ENCODE data around the gene GUK1.

The GUK1 gene

DNA sequence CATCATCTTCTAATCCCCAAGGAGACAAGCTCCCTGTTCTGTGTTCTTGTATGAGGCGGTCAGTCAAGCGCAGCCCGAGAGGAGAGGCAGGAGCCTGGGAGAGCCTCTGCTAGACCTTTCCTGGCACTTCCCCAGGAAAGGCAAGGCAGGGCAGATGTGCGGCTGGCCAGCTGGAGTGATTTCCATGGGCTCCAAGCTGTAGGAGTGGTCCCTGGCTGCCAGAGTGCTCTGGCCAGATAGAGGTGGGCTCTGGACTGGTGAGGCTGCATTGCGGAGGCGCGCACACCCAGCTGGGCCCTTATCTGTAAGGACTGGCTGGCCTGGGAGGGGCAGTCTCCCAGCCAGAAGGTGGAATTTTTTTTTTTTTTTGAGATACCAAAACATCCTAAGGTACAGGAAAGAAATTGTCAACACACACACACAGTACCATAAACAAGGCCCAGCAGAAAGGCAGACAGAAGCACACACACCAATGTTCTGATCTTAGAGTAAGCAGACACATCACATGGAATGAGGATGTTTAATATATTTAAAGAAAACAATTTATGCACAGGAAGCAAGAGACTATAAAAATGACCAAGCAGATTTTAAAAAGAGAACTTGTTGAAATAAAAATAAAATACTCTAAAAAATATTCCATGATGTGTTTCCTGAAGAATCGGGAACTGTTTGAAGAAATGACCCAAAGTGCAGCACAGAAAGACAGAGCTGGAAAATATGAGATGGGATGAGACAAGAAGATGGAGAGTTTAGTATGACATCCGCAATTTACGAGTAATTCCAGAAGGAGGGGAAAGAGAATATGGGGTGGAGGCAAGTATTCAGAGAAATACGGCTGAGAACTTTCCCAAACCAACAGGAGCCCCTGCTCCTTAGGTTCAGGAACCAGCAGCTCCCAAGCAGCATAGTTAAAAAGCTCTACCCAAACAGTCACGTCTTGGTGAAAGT, 38.9 kb downstream of the GUK1 start:
- DNase-seq (ENCODE audit: low read depth): no peak
- H3K4me3 ChIP-seq (ENCODE audit: low read depth, low read length): no peak overlapping the region
- TF ChIP-seq, protein P1, sequence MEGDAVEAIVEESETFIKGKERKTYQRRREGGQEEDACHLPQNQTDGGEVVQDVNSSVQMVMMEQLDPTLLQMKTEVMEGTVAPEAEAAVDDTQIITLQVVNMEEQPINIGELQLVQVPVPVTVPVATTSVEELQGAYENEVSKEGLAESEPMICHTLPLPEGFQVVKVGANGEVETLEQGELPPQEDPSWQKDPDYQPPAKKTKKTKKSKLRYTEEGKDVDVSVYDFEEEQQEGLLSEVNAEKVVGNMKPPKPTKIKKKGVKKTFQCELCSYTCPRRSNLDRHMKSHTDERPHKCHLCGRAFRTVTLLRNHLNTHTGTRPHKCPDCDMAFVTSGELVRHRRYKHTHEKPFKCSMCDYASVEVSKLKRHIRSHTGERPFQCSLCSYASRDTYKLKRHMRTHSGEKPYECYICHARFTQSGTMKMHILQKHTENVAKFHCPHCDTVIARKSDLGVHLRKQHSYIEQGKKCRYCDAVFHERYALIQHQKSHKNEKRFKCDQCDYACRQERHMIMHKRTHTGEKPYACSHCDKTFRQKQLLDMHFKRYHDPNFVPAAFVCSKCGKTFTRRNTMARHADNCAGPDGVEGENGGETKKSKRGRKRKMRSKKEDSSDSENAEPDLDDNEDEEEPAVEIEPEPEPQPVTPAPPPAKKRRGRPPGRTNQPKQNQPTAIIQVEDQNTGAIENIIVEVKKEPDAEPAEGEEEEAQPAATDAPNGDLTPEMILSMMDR (IDR thresholded peaks at IDR 0.05; ENCODE audit: insufficient read depth, low read depth, low read length, missing control alignments): no peak

DNA sequence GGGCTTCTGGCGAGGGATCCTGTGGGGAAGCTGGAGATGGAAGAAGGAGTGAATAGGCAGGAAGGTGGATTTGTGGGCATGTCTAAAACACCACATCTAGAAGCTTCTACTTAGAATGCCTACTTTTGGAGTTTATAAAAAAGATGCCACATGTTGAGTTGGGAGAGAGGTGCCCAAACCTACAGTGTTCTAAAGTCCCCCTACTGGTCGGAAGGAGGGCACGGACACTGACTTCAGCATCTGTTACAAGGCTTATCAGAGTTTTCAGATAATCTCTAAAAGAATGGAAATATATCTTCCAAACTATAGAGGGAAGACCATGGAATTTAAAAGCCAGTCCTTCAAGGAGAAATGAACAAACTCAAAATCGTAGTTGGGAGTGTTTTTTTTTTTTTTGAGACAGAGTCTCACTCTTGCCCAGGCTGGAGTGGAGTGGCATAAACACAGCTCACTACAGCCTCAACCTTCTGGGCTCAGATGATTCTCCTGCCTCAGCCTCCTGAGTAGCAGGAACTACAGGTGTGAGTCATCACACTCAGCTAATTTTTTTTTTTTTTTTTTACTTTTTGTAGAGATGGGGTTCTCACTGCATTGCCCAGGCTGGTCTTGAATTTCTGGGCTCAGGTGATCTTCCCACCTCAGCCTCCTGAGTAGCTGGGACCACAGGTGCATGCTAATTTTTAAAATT, 40.3 kb downstream of the GUK1 start:
- no peak overlapping the region for H3K4me3 ChIP-seq (ENCODE audit: low read depth, low read length)
- DNase-seq (ENCODE audit: low read depth): no peak
- TF ChIP-seq, protein P1 (IDR thresholded peaks at IDR 0.05; ENCODE audit: insufficient read depth, low read depth, low read length, missing control alignments): peak; percentile 14

DNA sequence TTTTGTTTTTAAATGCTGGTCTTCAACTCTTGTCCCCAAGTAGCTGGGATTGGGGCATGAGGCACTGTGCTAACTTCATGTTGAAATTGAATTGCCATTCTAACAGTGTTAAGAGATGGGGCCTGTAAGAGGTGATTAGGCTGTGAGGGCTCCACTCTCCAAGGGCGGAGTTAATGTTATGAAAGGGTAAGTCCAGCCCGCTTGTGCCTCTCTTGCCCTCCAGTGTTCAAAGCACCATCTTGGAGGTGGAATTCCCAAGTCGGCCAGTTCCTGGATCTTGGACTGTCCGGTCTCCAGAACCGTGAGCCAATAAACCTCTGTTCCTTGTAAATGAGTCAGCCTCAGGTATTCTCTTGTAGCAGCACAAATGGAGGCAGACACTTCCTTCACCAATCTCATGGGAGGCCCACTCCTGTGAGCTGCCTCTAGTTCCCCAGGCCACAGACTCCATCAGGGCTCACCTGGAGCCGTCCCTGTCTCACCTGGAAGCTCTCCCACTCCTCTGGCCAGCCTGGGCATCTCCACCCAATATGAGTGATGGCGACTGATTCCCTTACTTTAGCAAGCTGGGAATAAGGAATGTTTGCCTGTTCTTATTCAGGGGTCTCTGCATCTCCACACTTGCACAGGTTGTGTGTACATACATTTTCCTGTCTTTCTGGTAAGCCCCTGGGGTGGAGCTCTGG, 41.0 kb downstream of the GUK1 start:
- TF ChIP-seq, protein P1 (IDR thresholded peaks at IDR 0.05; ENCODE audit: insufficient read depth, low read depth, low read length, missing control alignments): no peak
- DNase-seq (ENCODE audit: low read depth): no peak
- no peak overlapping the region for H3K4me3 ChIP-seq (ENCODE audit: low read depth, low read length)

DNA sequence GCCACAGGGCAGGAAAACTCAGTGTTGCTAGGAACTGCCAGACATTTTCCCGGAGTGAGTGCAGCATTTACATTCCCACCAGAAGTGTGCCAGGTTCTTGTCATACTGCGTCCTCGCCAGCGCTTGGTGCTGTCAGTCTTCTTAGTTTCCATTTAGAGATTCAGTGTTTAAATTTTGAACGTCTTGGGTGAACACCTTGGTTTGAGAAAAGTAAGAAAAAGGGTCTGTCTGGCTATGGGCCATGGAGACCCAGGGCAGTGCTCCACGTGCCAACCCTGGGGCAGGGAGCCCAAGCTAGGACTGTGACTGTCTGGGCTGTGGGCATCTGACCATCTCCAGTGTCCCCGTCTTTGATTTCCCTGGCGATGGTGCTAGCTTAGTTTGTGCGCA, 41.6 kb downstream of the GUK1 start:
- TF ChIP-seq, protein P1 (IDR thresholded peaks at IDR 0.05; ENCODE audit: insufficient read depth, low read depth, low read length, missing control alignments): no peak
- no peak for DNase-seq (ENCODE audit: low read depth)
- H3K4me3 ChIP-seq (ENCODE audit: low read depth, low read length): no peak overlapping the region

DNA sequence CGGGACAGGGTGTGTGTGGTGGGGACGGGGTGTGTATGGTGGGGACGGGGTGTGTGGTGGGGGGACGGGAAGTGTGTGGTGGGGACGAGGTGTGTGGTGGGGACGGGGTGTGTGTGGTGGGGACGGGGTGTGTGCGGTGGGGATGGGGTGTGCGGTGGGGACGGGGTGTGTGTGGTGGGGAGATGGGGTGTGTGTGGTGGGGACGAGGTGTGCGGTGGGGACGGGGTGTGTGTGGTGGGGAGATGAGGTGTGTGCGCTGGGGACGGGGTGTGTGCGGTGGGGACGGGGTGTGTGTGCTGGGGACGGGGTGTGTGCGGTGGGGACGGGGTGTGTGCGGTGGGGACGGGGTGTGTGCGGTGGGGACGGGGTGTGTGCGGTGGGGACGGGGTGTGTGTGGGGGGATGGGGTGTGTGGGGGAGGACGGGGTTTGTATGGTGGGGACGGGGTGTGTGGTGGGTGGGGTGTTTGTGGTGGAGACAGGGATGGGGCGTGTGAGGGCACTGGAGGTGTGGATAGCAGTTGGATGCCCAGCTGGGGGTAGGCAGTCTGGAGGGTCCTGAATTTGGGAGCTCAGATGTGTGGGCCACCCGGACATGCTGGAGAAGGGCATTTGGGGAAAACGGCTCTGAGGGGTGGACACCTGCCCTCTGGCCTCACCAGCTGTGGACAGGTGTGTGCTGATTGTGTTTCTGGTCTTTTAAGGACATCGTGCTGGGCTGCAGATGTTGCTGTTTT, 42.4 kb downstream of the GUK1 start:
- DNase-seq (ENCODE audit: low read depth): no peak
- no peak overlapping the region for H3K4me3 ChIP-seq (ENCODE audit: low read depth, low read length)
- TF ChIP-seq, protein P1 (IDR thresholded peaks at IDR 0.05; ENCODE audit: insufficient read depth, low read depth, low read length, missing control alignments): no peak

DNA sequence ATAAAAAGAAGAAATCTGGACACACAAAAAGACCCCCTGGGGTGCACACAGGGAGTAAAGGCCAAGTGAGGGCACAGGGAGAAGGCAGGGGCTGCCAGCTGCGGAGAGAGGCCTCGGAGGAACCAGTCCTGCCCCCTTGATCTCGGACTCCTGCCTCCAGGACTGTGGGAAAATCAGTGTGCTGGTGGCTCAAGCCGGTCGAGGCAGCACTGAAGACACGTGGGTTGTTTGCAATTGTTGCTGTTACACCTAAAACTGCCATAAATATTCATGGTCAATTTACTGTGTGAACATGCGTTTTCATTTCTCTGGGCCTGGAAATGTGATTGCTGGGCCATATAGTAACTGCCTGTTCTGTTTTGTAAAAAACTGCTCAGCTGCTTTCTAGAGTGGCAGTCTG, 44.1 kb downstream of the GUK1 start:
- H3K4me3 ChIP-seq (ENCODE audit: low read depth, low read length): no peak overlapping the region
- no peak for DNase-seq (ENCODE audit: low read depth)
- TF ChIP-seq, protein P1 (IDR thresholded peaks at IDR 0.05; ENCODE audit: insufficient read depth, low read depth, low read length, missing control alignments): no peak
